ENCODE results near the gene JAML.

- TF ChIP-seq POLR2A (IDR thresholded peaks at IDR 0.05) (no peak), CTCF (IDR thresholded peaks at IDR 0.05) (no peak), POLR2AphosphoS5 (IDR thresholded peaks at IDR 0.05) (peak; percentile 89)
These were observed 49.4 kb upstream of the JAML start for GRCh38 chr11:118274186-118274585.
